Liver (tissue), 3 donors: ENCODE data around the gene FADS6.

Source experiments
- EGR1 ChIP-seq, 2 donors: IDR thresholded peaks; 2 replicates each; pipeline ENCODE4 v1.6.1; 2016 to 2018; ENCODE audit warnings: antibody characterized with exemption in 2 of 2, low read depth in 2 of 2
- RAD21 ChIP-seq, 2 donors: IDR thresholded peaks; 2 replicates each; pipeline ENCODE4 v1.6.1; 2016; ENCODE audit warnings: antibody characterized with exemption in 2 of 2, mild to moderate bottlenecking in 2 of 2
- TF ChIP-seq, protein P1 (sequence below): fragments of 150-350 bp; IDR thresholded peaks from 2 replicates; pipeline ENCODE4 v1.5.1; 2017; ENCODE audit warnings: improper control_type of control experiment, low read depth, low read length; ENCODE audit not compliant: missing input control
- donor health status: healthy.
- donor health status: healthy.

DNA sequence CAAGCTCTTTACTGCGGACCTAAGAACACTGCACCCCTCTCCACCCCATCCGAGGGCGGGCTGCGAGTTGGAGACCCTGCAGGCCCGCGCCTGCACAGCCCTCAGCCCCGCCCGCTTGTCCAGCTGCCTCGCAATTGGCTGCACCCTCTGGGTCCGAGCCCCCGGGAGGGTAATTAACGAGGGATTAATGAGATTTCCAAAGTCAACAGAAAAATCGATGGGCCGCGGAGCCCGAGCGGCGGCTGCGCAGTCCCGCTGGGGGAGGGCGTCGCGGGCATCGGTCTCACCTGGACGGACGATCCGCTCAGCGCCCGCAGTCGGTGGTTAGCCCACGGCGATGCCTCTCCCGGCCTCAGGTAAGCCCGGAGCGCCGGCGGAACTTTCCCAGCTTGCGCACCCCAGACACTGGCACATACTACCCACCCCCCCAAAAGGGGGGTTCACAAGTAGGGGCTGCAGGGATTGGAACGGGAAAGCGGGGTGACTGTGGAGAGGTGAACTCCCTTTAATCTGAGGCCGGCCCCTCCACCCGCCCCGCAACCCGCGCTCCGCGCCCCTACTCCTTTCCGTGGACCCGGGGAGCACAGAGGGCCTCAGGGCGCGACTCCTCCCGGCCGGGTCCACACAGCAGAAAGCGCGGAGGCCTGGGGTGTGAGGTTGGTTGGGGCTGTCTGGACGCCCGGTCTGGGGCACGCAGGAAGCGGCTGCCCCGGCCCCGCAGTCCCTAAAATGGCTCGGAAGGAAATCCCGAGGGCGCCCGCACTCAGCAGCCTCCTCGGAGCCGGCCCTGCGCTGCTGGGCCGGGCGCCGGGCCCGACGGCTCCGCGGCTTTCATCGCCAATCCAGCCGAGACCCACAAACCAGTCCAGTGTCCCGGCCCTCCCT is 42.4 kb upstream of the FADS6 start, which contains the start of gene OTOP3:
- TF ChIP-seq RAD21 (IDR thresholded peaks at IDR 0.05): no peak
- TF ChIP-seq, protein P1, sequence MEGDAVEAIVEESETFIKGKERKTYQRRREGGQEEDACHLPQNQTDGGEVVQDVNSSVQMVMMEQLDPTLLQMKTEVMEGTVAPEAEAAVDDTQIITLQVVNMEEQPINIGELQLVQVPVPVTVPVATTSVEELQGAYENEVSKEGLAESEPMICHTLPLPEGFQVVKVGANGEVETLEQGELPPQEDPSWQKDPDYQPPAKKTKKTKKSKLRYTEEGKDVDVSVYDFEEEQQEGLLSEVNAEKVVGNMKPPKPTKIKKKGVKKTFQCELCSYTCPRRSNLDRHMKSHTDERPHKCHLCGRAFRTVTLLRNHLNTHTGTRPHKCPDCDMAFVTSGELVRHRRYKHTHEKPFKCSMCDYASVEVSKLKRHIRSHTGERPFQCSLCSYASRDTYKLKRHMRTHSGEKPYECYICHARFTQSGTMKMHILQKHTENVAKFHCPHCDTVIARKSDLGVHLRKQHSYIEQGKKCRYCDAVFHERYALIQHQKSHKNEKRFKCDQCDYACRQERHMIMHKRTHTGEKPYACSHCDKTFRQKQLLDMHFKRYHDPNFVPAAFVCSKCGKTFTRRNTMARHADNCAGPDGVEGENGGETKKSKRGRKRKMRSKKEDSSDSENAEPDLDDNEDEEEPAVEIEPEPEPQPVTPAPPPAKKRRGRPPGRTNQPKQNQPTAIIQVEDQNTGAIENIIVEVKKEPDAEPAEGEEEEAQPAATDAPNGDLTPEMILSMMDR: no peak
- TF ChIP-seq EGR1 (IDR thresholded peaks at IDR 0.05; ENCODE audit: low read depth in 2 of 2): no peak
